Fibroblast of skin of abdomen (primary cell): ENCODE results near the gene CST6.
"Not testable (repeated sequence)": the region's sequence is repeated elsewhere in the genome, so short reads cannot be mapped to it uniquely, and the experiment has no call there.

Experiments
- DNase-seq: peaks from one replicate; pipeline ENCODE4 v3.0.0-alpha.2; 2013

CST6 gene

GRCh38 chr11:65987336-65987735 lies 24.5 kb upstream of the CST6 start:
- no peak for DNase-seq

GRCh38 chr11:65988791-65989592 lies 22.8 kb upstream of the CST6 start:
- DNase-seq: peak; percentile 93

- DNase-seq: no peak
Observed at GRCh38 chr11:65992056-65992455, 19.8 kb upstream of the CST6 start.

GRCh38 chr11:65997286-65997685 lies 14.5 kb upstream of the CST6 start:
- no peak for DNase-seq

- DNase-seq: peak; percentile 97
Observed at GRCh38 chr11:66001942-66002647, 9.7 kb upstream of the CST6 start, which contains the start of the genes BANF1 and EIF1AD. Gene BANF1 (plus strand): TSS chr11:66002503. CDS start chr11:66003251, 748 bp downstream. Gene EIF1AD (minus strand): TSS chr11:66002157. CDS start chr11:66000389, 1,768 bp downstream.

GRCh38 chr11:66002648-66003225 lies 9.1 kb upstream of the CST6 start:
- no peak for DNase-seq

- no peak for DNase-seq
Observed at GRCh38 chr11:66003291-66003690, 8.5 kb upstream of the CST6 start.

- DNase-seq: no peak
Observed at GRCh38 chr11:66004186-66004585, 7.6 kb upstream of the CST6 start.

GRCh38 chr11:66006134-66006890 lies 5.5 kb upstream of the CST6 start:
- no peak for DNase-seq

- no peak for DNase-seq
Observed at GRCh38 chr11:66006891-66007176, 5.0 kb upstream of the CST6 start.

GRCh38 chr11:66007201-66007634 lies 4.6 kb upstream of the CST6 start:
- no peak for DNase-seq

GRCh38 chr11:66008095-66008467 lies 3.7 kb upstream of the CST6 start:
- DNase-seq: no peak

- no peak for DNase-seq
Observed at GRCh38 chr11:66008468-66009101, 3.2 kb upstream of the CST6 start.

- not testable (repeated sequence) for DNase-seq
Observed at GRCh38 chr11:66010036-66010435, 1.8 kb upstream of the CST6 start.

GRCh38 chr11:66011239-66011784 lies 496 bp upstream of the CST6 start:
- DNase-seq: peak; percentile 40

- DNase-seq: no peak
Observed at GRCh38 chr11:66012371-66012945, 650 bp downstream of the CST6 start.

- DNase-seq: no peak
Observed at GRCh38 chr11:66012946-66013761, 1.3 kb downstream of the CST6 start.

- no peak for DNase-seq
Observed at GRCh38 chr11:66013762-66014100, 1.9 kb downstream of the CST6 start.

GRCh38 chr11:66014804-66015453 lies 3.1 kb downstream of the CST6 start:
- DNase-seq: no peak

- DNase-seq: peak; percentile 12
Observed at GRCh38 chr11:66015454-66015881, 3.7 kb downstream of the CST6 start.
